Uterus (tissue), 2 donors: ENCODE measurements around the gene LEF1.
A peak's percentile ranks its signal among the peaks of the same experiment; 100 is the strongest.

Source experiments
- CTCF ChIP-seq, 4 experiments: fragments of 200-600 bp in 2 of 4; fragments of 450-650 bp in 2 of 4; sonication (generic) in 2 of 4; IDR thresholded peaks; one replicate each; pipeline ENCODE4 v1.5.1; 2016 to 2019; ENCODE audit warnings: antibody characterized with exemption in 4 of 4, mild to moderate bottlenecking in 2 of 4, moderate library complexity in 1 of 4
- POLR2A ChIP-seq, 2 donors: fragments of 450-650 bp; IDR thresholded peaks; one replicate each; pipeline ENCODE4 v1.6.1; 2016; ENCODE audit warnings: antibody characterized with exemption in 2 of 2, mild to moderate bottlenecking in 1 of 2, moderate library complexity in 1 of 2

DNA sequence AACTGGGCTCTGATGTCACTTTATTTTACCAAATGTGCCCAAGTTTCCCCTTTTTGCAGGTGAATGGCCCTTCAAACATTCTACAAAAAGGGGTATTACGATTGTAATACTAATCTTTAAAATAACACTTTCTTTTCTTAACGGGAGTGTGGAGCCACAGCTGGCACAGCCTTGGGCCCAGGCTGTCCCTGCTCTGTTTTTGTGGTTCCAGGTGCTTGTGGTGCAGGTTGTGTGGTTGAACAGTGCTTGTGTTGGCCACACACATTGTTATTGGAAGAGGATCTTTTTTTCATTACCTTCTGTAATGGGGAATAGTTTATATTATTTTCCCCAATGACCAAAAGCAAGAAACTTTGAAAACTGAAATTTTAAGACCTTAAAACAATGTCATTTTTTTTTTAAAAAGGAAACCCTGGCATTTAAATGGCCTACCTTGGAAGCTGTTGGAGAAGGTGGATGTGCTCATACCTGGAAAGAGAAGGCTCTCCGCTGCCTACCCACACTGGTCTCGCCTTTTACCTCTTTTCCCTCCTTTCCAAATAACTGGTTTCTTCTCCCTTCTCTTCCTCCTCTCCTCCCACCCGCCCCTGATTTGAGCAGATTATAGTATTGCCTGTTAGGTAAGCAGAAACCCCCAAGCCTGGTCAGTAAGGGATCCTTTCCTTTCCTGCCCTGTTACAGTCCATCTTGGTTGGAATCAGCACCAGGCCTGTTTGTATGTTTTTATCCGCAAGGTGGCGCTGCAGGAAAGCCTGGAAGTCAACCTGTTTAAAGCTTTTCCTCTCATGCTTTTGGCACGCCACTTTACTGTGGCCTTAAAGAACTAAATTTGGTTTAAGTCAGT lies 150.5 kb downstream of the LEF1 start:
- TF ChIP-seq CTCF (IDR thresholded peaks at IDR 0.05) (peak; percentile 69 to 77 (median 73)), POLR2A (IDR thresholded peaks at IDR 0.05) (no peak)
